GOT3 (cell line): Measurements from ENCODE around the gene LCE5A.
"Not testable (repeated sequence)": the region's sequence is repeated elsewhere in the genome, so short reads cannot be mapped to it uniquely, and the experiment has no call there.

Source experiments
- DNase-seq: peaks from one replicate; lab custom pipeline; 2025; ENCODE audit warnings: mixed read lengths; lab: John Stamatoyannopoulos, UW

Gene LCE5A

GRCh38 chr1:152510503-152510902 lies at the start of gene LCE5A:
Gene LCE5A, plus strand, starts transcription at chr1:152510803. Its CDS starts 732 bp downstream, at chr1:152511535.
- no peak for DNase-seq

GRCh38 chr1:152461544-152461943 lies 49.1 kb upstream of the LCE5A start:
- no peak for DNase-seq

GRCh38 chr1:152462636-152463035 lies 48.0 kb upstream of the LCE5A start:
- no peak for DNase-seq

GRCh38 chr1:152466217-152466616 lies 44.4 kb upstream of the LCE5A start:
- no peak for DNase-seq

- no peak for DNase-seq
Observed at GRCh38 chr1:152473887-152474537, 36.6 kb upstream of the LCE5A start.

- DNase-seq = no peak
Observed at GRCh38 chr1:152479792-152480595, 30.6 kb upstream of the LCE5A start.

GRCh38 chr1:152481869-152482664 lies 28.5 kb upstream of the LCE5A start:
- no peak for DNase-seq

- no peak for DNase-seq
Observed at GRCh38 chr1:152486400-152487006, 24.1 kb upstream of the LCE5A start.

GRCh38 chr1:152487871-152488270 lies 22.7 kb upstream of the LCE5A start:
- DNase-seq = no peak

- not testable (repeated sequence) for DNase-seq
Observed at GRCh38 chr1:152491537-152491936, 19.1 kb upstream of the LCE5A start.

- no peak for DNase-seq
Observed at GRCh38 chr1:152495066-152495675, 15.4 kb upstream of the LCE5A start.

GRCh38 chr1:152497273-152497672 lies 13.3 kb upstream of the LCE5A start:
- DNase-seq = no peak

GRCh38 chr1:152501704-152502103 lies 8.9 kb upstream of the LCE5A start:
- no peak for DNase-seq

GRCh38 chr1:152502496-152503180 lies 8.0 kb upstream of the LCE5A start:
- DNase-seq = no peak

- no peak for DNase-seq
Observed at GRCh38 chr1:152505083-152505482, 5.5 kb upstream of the LCE5A start.

- no peak for DNase-seq
Observed at GRCh38 chr1:152506899-152507498, 3.6 kb upstream of the LCE5A start.

GRCh38 chr1:152511596-152511995 lies 993 bp downstream of the LCE5A start:
- DNase-seq = no peak

GRCh38 chr1:152513081-152513480 lies 2.5 kb downstream of the LCE5A start:
- DNase-seq = no peak

- DNase-seq = no peak
Observed at GRCh38 chr1:152514715-152515433, 4.3 kb downstream of the LCE5A start.

GRCh38 chr1:152515434-152515783 lies 4.8 kb downstream of the LCE5A start:
- no peak for DNase-seq
